NB4 (cell line): ENCODE results near the gene ADORA1.

ENCODE experiments used
- TF ChIP-seq, protein P1 (sequence below): IDR thresholded peaks from 2 replicates; pipeline ENCODE4 v1.6.1; 2011; ENCODE audit warnings: low read depth, low read length
- TF ChIP-seq, protein P2 (sequence below): IDR thresholded peaks from one replicate; pipeline ENCODE4 v1.5.1; 2012; ENCODE audit warnings: low read depth, low read length

DNA sequence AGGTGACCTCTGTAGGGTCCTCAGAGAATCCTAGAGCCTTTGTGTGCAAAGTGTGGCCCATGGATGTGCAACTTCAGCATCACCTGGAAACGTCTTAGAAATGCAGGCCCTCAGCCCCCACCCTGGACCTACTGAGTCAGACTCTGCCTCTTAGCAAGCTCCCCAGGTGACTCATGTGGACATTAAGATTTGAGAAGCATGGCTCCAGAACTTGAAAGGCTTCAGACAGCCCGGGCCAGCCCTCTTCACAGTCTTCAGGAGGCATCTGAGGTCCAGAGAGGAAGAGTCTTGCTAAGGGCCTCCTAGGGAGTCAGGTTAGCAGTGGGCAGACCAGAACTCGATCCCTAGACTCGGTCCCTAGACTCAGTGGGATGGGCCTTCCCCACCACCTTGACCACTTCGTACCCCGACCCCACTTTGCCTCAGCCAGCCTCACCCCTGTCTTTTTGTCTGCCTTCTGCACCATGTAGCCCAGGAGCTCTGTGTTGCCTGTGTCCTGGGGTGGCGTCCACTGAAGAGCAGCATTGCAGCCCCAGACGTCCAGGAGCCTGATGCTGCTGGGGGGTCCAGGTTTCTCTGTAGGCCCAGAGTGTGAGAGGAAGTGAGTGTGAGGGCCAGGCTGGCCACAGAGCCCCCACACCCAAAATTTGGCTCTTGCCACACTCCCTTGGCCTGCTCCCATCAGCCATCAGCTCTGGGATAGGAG, 43.3 kb downstream of the ADORA1 start:
- TF ChIP-seq, protein P1, sequence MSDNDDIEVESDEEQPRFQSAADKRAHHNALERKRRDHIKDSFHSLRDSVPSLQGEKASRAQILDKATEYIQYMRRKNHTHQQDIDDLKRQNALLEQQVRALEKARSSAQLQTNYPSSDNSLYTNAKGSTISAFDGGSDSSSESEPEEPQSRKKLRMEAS = no peak
- TF ChIP-seq, protein P2, sequence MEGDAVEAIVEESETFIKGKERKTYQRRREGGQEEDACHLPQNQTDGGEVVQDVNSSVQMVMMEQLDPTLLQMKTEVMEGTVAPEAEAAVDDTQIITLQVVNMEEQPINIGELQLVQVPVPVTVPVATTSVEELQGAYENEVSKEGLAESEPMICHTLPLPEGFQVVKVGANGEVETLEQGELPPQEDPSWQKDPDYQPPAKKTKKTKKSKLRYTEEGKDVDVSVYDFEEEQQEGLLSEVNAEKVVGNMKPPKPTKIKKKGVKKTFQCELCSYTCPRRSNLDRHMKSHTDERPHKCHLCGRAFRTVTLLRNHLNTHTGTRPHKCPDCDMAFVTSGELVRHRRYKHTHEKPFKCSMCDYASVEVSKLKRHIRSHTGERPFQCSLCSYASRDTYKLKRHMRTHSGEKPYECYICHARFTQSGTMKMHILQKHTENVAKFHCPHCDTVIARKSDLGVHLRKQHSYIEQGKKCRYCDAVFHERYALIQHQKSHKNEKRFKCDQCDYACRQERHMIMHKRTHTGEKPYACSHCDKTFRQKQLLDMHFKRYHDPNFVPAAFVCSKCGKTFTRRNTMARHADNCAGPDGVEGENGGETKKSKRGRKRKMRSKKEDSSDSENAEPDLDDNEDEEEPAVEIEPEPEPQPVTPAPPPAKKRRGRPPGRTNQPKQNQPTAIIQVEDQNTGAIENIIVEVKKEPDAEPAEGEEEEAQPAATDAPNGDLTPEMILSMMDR = no peak
